Measurements from ENCODE around the gene PRKCH. TPM values are rescaled to one million over a fixed set of nuclear protein-coding genes. Genes with fewer than 3 reads are reported as not detected.
A peak's percentile ranks its signal among the peaks of the same experiment; 100 is the strongest.

Gene PRKCH
- total RNA-seq, 1 experiment from 2014 or later = 18.3 TPM

GRCh38 chr14:61582815-61583214, 261.4 kb downstream of the PRKCH start:
- ChIA-PET CTCF (no interaction called here), POLR2A (interaction anchor here (0.7 to 1.8 kb wide), 2 partner anchors 112 to 117 kb away, joined by 11 read pairs; partner anchors contain the start of gene HIF1A)
- DNase-seq = no peak
- no peaks in the 10 kb centered on the region for H3K27me3 Mint-ChIP-seq (ENCODE audit: insufficient read depth, unreplicated experiment)
- no peak overlapping the region for H3K4me3 ChIP-seq (ENCODE audit: low read depth, low read length)
- no peaks in the 10 kb centered on the region for H3K27me3 ChIP-seq (replicated peaks; ENCODE audit: control insufficient read depth, insufficient read depth, low read length)
- H3K4me3 Mint-ChIP-seq (ENCODE audit: unreplicated experiment) = no peak overlapping the region
- intact Hi-C loops (cut with micrococcal nuclease; ENCODE audit: unreplicated experiment) = no loop called here
- H3K9me3 ChIP-seq = no peaks in the 10 kb centered on the region
- H3K27ac Mint-ChIP-seq (ENCODE audit: unreplicated experiment) = peak overlapping the region; percentile 48
- no TSS peak for BruUV-seq (replicated peaks)
- TF ChIP-seq, protein P1, sequence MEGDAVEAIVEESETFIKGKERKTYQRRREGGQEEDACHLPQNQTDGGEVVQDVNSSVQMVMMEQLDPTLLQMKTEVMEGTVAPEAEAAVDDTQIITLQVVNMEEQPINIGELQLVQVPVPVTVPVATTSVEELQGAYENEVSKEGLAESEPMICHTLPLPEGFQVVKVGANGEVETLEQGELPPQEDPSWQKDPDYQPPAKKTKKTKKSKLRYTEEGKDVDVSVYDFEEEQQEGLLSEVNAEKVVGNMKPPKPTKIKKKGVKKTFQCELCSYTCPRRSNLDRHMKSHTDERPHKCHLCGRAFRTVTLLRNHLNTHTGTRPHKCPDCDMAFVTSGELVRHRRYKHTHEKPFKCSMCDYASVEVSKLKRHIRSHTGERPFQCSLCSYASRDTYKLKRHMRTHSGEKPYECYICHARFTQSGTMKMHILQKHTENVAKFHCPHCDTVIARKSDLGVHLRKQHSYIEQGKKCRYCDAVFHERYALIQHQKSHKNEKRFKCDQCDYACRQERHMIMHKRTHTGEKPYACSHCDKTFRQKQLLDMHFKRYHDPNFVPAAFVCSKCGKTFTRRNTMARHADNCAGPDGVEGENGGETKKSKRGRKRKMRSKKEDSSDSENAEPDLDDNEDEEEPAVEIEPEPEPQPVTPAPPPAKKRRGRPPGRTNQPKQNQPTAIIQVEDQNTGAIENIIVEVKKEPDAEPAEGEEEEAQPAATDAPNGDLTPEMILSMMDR (IDR thresholded peaks at IDR 0.05; ENCODE audit: insufficient read depth in 1 of 2, low read depth in 1 of 2, low read length in 1 of 2, severe bottlenecking in 1 of 2, unreplicated experiment in 1 of 2) = no peak
- peaks cover 26% of the 10 kb centered on the region for H3K4me1 ChIP-seq
- H3K36me3 ChIP-seq (ENCODE audit: control insufficient read depth, insufficient read depth, low read length) = no peaks in the 10 kb centered on the region
- peaks cover 25% of the 10 kb centered on the region for H3K4me1 Mint-ChIP-seq (ENCODE audit: low read depth, unreplicated experiment)
- no peaks in the 10 kb centered on the region for H3K36me3 Mint-ChIP-seq (ENCODE audit: insufficient read depth, unreplicated experiment)
- no peaks in the 10 kb centered on the region for H3K9me3 Mint-ChIP-seq (ENCODE audit: unreplicated experiment)

GRCh38 chr14:61584331-61584741, 263.0 kb downstream of the PRKCH start:
- Mint-ChIP-seq H3K9me3 (ENCODE audit: unreplicated experiment) (no peaks in the 10 kb centered on the region), H3K36me3 (ENCODE audit: insufficient read depth, unreplicated experiment) (no peaks in the 10 kb centered on the region), H3K27ac (ENCODE audit: unreplicated experiment) (no peak overlapping the region), H3K4me1 (ENCODE audit: low read depth, unreplicated experiment) (peaks cover 25% of the 10 kb centered on the region), H3K4me3 (ENCODE audit: unreplicated experiment) (no peak overlapping the region), H3K27me3 (ENCODE audit: insufficient read depth, unreplicated experiment) (no peaks in the 10 kb centered on the region)
- DNase-seq = no peak
- TF ChIP-seq, protein P1 (IDR thresholded peaks at IDR 0.05; ENCODE audit: insufficient read depth in 1 of 2, low read depth in 1 of 2, low read length in 1 of 2, severe bottlenecking in 1 of 2, unreplicated experiment in 1 of 2) = no peak
- no TSS peak for BruUV-seq (replicated peaks)
- H3K27me3 ChIP-seq (replicated peaks; ENCODE audit: control insufficient read depth, insufficient read depth, low read length) = no peaks in the 10 kb centered on the region
- POLR2A ChIA-PET = no interaction called here
- H3K4me3 ChIP-seq (ENCODE audit: low read depth, low read length) = no peak overlapping the region
- CTCF ChIA-PET = no interaction called here
- H3K36me3 ChIP-seq (ENCODE audit: control insufficient read depth, insufficient read depth, low read length) = no peaks in the 10 kb centered on the region
- H3K4me1 ChIP-seq = peaks cover 26% of the 10 kb centered on the region
- intact Hi-C loops (cut with micrococcal nuclease; ENCODE audit: unreplicated experiment) = no loop called here
- no peaks in the 10 kb centered on the region for H3K9me3 ChIP-seq

GRCh38 chr14:61585598-61586543, 264.5 kb downstream of the PRKCH start:
- BruUV-seq (replicated peaks) = no TSS peak
- H3K4me1 ChIP-seq = peaks cover 23% of the 10 kb centered on the region
- H3K27ac Mint-ChIP-seq (ENCODE audit: unreplicated experiment) = no peak overlapping the region
- TF ChIP-seq, protein P1 (IDR thresholded peaks at IDR 0.05; ENCODE audit: insufficient read depth in 1 of 2, low read depth in 1 of 2, low read length in 1 of 2, severe bottlenecking in 1 of 2, unreplicated experiment in 1 of 2) = no peak
- ChIA-PET POLR2A (no interaction called here), CTCF (no interaction called here)
- DNase-seq = no peak
- no peaks in the 10 kb centered on the region for H3K9me3 Mint-ChIP-seq (ENCODE audit: unreplicated experiment)
- no peaks in the 10 kb centered on the region for H3K27me3 Mint-ChIP-seq (ENCODE audit: insufficient read depth, unreplicated experiment)
- no peaks in the 10 kb centered on the region for H3K36me3 ChIP-seq (ENCODE audit: control insufficient read depth, insufficient read depth, low read length)
- no peak overlapping the region for H3K4me3 ChIP-seq (ENCODE audit: low read depth, low read length)
- no peak overlapping the region for H3K4me3 Mint-ChIP-seq (ENCODE audit: unreplicated experiment)
- intact Hi-C loops (cut with micrococcal nuclease; ENCODE audit: unreplicated experiment) = no loop called here
- no peaks in the 10 kb centered on the region for H3K36me3 Mint-ChIP-seq (ENCODE audit: insufficient read depth, unreplicated experiment)
- H3K9me3 ChIP-seq = no peaks in the 10 kb centered on the region
- peaks cover 14% of the 10 kb centered on the region for H3K4me1 Mint-ChIP-seq (ENCODE audit: low read depth, unreplicated experiment)
- H3K27me3 ChIP-seq (replicated peaks; ENCODE audit: control insufficient read depth, insufficient read depth, low read length) = no peaks in the 10 kb centered on the region
